NCI-H2227 (cell line): ENCODE measurements around the gene FRG1.
"Not testable (repeated sequence)": the region's sequence is repeated elsewhere in the genome, so short reads cannot be mapped to it uniquely, and the experiment has no call there.

Experiments
- DNase-seq: peaks from one replicate; lab custom pipeline; 2025; ENCODE audit not compliant: unreplicated experiment; lab: John Stamatoyannopoulos, UW

FRG1 gene

DNA sequence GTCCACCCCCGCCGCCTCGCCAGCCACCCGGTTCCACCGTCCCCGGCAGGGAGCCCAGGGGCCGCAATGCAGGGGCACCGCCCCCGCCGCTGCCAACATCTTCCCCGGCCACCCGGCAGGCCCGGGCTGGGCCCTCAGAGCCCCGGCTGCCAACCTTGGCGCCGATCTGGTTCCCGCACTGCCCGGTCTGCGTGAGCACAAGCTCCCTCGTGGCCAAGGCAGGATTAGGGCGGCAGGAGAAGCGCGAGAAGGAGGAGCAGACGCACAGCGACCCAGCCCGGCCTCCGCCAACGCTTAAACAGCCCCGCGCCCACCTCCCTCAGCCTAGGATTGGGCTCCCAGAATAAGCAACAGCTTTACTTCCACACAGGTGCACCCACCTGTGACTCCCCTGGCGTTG is 44.0 kb downstream of the FRG1 start:
- not testable (repeated sequence) for DNase-seq

DNA sequence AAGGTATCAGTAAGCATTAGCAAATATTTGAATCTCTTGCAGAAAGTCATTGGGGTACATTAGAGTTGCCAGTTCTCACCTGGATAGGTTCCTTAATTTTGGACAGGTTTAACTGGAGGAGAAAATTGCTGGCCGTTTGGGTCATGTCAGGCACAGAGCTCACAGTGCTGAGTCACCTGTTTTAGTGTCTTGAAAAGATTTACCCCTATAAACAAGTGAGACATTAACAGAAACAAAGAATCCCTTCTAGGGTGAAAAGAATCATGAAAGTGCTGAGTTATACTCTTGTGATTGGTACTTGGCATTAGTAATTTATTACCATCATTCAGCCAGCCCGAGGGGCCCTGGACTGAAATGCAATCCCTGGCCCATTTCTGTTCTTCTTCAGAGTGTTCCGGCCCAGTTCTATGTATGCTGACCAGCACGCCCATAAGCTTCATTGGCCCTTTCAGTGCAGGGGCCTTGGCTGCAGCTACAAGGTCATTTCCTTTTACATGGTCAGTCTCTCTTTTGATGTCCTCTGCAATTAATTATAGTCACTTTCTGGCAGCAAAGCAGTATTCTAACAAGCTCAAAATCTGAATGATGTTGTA is 45.1 kb downstream of the FRG1 start:
- DNase-seq: not testable (repeated sequence)

GRCh38 chr4:189988877-189989431 is 48.3 kb downstream of the FRG1 start:
- no peak for DNase-seq

GRCh38 chr4:189989941-189990340 is 49.3 kb downstream of the FRG1 start:
- not testable (repeated sequence) for DNase-seq
